Epidermal melanocyte (primary cell): ENCODE data around the gene DEPDC1B.
"Not testable (repeated sequence)": the region's sequence is repeated elsewhere in the genome, so short reads cannot be mapped to it uniquely, and the experiment has no call there.

Experiments
- DNase-seq: peaks from one replicate; pipeline ENCODE4 v3.0.0; 2011; ENCODE audit warnings: low spot score; ENCODE audit not compliant: insufficient read length

The DEPDC1B gene

DNA sequence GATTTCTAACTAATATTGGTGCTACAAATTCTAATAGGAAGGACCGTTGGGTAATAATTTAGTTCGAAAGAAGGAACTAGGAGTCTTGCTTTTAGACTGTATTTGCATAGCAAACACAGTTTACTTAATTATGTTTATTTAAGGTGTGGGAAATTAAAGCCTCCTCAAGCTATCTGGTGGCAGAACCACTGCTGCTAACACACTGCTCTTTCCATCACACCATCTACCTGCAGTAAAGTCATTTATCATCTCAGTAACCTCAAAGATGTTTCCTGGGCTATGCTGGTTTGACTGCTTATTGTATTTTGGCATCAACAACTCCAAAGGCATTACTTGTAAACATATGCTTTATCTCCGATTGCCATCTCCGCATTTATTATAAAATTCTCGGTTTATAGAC lies 114.3 kb downstream of the DEPDC1B start:
- no peak for DNase-seq

- no peak for DNase-seq
Observed at GRCh38 chr5:60584304-60584703, 115.7 kb downstream of the DEPDC1B start.

DNA sequence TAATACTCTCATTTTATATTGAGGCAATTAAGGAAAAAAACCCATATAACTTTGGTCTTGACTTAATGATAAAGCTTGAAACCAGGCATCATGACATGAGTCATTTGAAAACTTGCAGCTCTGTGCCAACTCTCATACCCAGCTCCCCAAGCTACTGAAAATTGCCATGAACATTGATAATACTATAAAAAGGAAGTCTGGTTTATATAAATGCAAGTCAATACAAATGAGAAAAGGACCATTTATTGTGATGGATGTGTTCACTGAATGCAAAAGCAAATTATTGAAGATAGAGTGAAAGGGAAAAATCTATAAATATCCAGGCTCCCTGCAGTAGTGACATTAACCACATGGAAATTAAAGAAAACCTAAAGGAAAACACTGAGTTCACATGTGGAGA lies 116.3 kb downstream of the DEPDC1B start:
- DNase-seq = no peak

GRCh38 chr5:60578315-60578714 lies 121.7 kb downstream of the DEPDC1B start:
- DNase-seq = no peak

DNA sequence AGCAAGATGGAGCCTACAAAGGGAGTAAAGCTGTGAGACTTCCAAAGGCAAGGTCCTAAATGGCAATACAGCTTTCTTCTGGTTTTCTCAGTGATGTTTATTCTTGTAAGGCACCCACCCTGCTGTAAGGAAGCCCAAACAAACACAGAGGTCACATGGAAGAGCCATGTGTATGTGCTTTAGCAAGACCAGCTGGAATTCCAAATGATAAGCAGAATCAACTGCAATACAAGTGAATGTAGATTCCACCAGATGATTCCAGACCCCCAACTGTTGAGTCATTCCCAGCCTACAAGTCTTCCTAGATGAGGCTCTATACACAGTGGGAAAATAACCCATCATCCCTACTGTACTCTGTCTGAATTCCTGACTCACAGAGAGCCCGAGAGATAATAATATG lies 122.8 kb downstream of the DEPDC1B start:
- no peak for DNase-seq

GRCh38 chr5:60576425-60576824 lies 123.5 kb downstream of the DEPDC1B start:
- DNase-seq = no peak

- no peak for DNase-seq
Observed at GRCh38 chr5:60568646-60569045, 131.3 kb downstream of the DEPDC1B start.

GRCh38 chr5:60563696-60564324 lies 136.2 kb downstream of the DEPDC1B start:
- DNase-seq = no peak

DNA sequence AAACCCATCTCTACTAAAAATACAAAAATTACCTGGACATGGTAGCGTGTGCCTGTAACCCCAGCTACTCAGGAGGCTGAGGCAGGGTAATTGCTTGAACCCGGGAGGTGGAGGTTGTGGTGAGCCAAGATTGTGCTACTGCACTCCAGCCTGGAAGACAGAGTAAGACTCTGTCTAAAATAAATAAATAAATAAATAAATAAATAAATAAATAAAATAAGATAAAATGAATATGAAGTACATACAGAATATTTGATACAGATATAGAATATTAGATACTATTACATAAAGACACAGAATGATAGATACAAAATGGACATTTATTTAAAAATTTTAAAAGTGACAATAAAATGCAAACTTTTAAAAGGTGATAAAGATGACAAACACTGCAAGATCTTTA lies 146.7 kb downstream of the DEPDC1B start:
- DNase-seq = not testable (repeated sequence)

DNA sequence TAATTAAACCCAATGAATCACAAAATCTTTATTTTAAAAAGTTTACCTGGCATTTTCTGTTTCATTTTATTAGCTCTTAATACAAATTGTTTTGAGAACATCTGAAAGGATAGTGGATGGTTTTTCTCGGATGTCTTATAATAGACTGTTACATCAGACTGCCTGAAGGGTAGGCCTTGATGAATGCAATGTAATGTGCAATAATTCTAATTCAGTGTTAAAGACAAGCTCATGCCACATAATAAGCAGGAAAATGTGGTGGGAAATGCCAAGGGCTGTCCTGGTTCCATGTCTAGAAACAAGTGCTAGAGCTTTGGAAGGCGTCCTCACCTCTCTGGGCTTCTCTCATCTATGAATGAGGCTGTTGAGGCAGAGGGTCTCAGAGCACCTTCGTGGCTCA lies 148.1 kb downstream of the DEPDC1B start:
- no peak for DNase-seq

DNA sequence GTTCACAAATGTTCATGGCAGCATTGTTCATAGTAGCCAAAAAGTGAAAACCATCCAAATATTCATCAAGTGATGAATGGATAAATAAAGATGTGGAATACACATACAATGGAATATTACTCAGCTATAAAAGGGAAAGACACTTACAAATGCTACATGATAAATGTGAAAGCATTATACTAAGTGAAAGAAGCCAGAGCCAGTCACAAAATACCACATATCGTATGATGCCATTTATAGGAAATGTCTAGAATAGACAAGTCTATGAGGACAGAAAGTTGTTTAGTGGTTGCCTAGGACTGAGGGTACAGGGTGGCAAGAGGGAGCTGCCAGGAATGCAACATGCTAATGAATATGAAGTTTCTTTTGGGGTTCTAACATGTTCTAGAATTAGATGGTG lies 148.7 kb downstream of the DEPDC1B start:
- no peak for DNase-seq

- no peak for DNase-seq
Observed at GRCh38 chr5:60550311-60550710, 149.7 kb downstream of the DEPDC1B start.

GRCh38 chr5:60549841-60550240 lies 150.1 kb downstream of the DEPDC1B start:
- DNase-seq = no peak
